Retina (tissue), 1 donor: ENCODE data around the gene SORL1.

Experiments
- DNase-seq: peaks from one replicate; pipeline ENCODE4 v3.0.0-alpha.2; 2016

SORL1 gene

DNA sequence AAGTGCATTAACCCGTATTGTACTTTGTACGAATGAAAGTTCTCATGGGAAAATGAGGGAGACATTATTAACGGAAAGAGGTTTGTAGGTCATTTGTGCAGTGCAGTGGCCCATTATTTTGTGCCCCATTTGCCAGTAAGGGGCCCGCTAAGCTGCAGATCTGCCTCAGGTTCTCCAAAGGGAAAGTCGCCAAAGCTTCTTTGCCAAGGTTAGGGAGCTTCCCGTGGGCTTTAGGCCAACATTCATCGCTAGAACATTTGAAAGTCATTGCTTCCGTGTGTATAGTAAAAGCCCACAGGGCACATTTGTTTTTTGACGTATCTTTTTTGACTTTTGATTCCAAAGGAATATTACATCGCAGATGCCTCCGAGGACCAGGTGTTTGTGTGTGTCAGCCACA is 61.7 kb downstream of the SORL1 start:
- no peak for DNase-seq

DNA sequence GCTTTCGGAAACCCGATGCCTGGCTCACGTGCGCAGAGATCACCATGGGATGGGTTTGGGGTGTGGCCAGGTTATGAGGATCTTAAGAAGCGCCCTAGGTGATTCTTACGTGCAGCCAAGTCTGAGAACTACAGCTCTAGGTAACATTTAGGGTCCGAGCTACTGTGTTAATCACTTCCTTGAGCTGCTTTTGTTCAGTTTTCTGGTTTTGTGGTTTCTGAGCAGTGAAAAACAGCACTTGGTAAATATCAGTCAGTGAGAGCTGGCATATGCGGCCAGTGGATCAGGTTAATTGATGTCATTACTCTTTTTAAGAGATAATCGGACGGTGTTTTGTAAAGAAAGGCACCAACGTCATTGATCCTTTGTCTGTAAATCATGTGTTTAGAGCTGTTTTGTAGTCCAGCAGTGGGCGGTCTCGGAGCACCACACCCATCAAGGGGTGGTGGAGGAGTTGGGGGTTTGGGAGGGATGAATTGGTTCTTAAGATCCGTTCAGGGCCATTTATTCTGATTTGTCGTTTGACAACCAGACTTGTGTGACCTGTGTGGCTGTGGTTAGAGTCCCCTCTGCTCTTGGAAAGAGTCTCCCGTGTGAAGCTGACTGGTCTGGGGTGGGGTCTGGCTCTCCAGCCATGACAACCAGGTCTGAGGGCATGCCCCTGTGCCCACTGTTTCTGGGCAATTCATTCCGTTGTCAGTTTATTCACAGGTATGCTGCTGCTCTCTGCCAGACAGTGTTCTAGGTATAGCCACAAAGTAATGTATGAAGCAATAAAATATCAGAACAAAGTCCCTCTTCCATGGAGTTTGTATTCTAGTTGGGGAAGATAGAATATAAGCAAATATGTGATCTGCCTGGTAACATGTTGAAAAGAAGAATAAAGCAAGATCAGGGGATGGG is 62.6 kb downstream of the SORL1 start:
- no peak for DNase-seq

DNA sequence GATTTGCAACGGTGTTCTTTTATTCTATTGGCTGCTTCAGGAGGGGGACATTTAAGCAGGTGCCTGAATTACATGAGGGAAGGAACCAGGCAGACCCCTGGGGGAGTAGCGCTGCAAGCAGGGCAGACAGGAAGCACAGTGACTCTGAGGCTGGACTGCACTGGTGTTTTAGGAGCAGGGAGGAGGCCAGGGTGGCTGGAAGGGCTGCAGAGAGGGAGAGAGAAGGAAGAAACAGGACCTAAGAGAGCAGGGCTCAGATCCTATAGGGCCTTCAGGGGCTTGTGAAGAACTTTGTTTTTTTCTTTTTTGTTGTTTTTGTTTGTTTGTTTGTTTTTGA is 63.2 kb downstream of the SORL1 start:
- no peak for DNase-seq

DNA sequence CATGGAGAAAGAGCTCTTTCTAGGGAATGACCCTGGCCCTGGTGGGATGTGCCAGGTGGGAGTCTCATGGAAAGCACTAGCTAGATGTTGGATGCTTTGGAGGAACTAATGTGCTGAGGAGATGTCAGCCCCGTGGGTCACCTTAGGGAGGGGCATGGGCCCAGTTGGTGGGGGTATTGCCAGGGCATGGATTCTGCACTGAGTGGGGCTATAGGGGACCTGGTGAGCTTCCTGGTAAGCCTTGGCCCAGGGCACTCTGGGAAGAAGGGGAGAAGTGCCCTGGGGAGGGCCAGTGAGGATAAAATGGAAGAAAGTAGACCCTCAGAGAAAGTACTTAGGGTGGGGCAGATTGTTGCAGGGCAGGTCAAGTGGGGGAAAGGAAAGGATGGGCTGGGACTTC is 65.9 kb downstream of the SORL1 start:
- no peak for DNase-seq

DNA sequence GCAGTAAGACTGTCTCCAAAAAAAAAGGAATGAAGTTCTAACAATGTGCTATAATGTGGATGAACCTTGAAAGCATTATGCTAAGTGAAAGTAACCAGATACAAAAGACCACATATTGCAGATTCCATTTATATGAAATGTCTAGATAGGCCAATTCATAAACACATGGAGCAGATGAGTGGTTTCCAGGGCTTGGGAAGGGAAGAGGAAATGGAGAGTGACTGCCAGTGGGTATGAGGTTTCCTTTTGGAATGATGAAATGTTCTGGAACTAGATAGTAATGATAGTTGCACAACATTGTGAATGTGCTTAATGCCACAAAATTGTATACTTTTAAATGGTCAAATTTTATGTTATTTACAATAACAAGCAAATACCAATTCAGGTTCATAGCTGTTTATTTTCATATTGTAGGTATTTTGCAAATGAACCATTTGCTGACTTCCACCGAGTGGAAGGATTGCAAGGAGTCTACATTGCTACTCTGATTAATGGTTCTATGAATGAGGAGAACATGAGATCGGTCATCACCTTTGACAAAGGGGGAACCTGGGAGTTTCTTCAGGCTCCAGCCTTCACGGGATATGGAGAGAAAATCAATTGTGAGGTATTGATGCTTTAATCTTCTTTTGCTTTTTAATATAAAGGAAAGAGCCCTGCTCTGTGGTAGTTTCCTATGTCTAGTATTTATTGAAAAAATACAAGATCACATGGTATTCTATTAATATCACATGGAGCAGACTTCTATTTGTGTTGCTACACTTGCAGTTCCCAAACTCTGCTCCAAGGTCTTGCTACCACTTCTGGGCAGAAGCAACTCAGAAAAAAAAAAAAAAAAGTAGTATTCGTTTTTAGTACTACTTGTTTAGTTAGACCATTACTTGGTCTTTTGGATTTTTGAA is 68.4 kb downstream of the SORL1 start:
- DNase-seq: no peak

DNA sequence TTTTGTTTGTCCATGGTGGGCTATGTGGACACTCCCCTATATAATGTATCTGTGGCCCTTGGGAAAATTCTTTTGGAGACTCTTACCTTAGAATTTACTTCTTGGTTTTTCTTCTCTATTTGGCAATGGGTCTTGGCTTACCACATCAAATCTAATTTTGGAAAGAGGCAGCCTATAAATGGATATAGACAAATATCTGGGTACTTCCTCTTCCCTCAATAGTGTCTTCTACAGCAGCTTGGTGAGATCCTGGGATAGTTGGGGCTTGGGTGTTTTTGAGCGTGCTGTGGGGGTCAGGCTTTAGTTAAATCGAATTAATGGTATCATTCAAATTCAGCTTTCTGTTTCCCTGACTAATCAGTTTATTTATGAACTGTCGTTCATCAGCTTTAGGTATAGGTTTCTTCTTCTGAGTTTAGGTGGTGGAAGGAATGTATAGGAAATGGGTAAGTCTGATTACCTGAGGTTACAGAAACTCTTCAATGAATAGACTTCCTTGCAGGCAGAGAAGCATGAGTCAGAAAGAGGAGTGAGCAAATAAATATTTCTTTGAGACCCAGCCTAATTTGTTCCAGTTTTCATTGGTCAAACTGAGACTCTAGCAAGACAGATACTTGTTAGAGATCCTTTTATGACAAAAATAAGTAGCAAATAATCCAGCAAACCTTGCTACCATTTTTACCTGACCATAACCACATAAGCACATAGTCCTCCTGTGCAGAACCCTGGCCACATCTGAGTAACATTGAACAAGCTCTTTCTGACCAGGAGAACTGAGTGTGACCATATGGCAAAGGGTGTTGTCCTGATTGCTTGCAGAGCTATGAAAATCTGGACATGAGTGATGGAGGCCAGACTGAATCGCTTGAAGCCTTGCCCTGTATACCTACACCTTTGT is 69.3 kb downstream of the SORL1 start:
- DNase-seq: no peak

DNA sequence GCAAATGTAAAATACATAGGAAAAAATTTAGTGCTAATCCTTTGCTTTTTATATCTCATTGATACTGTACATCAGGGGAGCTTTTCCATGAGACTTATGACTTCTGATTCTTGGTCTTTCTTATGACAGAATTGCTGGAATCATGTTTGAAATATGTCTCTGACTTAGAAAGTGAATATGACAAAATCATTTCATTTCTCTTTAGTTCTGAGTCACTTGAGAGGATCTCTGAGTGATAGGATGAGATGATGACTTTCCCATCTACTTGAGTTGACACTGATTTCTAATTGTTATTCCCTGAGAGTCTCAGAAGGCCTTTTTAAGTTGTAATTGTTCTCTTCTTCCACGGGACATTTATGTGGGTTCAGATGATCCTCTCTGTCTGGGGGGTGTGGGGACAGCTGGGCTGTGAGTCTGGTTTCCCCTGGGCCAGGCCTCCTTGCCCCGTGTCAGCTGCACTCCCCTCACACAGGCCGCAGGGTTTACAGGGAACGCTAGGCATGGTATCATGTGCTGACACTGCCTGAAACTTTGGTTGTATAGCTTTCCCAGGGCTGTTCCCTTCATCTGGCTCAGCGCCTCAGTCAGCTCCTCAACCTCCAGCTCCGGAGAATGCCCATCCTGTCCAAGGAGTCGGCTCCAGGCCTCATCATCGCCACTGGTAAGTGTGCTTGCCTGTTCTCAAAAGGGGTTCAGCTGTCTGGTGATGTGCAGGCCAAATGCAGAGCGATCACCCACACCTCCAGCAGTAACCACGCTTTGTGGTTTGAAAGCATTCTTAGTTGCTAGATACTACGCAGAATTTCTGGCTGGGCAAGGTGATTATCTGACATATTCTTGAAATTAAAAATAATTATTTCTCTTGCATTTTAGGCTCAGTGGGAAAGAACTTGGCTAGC is 70.2 kb downstream of the SORL1 start:
- no peak for DNase-seq

DNA sequence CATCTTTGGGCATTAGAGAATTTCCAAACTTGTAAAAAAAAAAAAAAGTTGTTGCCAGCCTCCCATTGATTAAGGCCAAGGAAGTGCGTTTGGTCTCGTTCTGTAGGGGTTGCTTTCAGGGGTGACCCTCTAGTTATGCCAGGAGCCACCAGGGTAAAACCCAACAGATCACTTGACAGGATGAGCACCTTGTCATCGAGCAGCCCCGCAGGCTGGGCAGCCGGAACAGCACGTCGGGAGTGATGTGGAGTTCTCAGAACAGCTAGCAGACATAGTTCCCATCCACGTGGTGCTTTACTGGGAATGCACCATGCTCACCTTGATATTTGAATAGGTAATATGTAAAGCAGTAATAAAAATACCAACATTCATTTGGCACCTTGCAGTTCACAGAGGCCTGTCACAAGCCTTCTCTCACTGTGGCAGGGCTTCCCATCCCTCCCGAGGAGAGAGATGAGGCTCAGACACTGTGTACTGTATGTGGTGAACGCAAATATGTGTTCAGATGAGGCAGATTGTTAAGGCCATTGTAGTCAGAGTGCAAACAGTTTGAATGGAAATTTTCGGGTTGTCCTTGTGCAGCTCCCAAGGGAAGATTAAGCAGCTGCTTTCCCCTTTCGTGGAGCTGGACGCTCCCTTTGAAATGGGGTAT is 71.6 kb downstream of the SORL1 start:
- no peak for DNase-seq

DNA sequence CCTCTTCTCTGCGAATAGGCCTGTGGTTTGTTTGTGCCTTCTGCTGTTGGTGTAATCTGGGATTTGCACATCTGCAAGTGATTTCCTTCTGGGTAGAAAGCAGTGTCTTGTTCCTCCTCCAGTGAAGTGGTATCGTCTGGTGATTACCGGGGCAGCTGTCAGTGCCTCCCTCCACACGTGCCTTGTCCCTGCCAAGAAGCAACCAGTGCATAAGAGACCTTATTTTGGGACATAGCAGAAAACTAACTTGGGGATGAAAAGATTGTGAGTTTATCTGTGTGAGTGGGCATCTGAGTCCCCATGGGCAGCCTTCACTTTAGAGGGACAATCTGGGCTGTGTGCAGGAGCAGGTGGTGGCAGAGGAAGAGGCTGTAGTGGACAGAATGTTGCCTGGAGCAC is 72.1 kb downstream of the SORL1 start:
- DNase-seq: no peak

DNA sequence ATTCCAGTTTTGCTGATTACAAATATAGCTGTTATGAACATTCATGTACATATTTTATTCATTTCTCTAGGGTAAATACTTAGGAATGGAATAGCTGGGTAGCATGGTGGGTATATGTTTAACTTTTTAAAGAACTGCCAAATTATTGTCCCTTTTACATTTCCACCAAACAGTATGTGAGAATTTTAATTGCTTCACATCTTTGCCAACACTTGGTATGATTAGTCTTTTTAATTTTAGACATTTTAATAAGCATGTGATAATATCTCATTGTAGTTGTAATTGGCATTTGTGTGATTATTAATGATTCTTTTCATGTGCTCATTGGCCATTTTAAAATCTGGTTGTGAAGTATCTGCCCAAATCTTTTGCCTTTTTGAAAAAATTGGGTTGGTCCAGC is 73.3 kb downstream of the SORL1 start:
- DNase-seq: no peak

DNA sequence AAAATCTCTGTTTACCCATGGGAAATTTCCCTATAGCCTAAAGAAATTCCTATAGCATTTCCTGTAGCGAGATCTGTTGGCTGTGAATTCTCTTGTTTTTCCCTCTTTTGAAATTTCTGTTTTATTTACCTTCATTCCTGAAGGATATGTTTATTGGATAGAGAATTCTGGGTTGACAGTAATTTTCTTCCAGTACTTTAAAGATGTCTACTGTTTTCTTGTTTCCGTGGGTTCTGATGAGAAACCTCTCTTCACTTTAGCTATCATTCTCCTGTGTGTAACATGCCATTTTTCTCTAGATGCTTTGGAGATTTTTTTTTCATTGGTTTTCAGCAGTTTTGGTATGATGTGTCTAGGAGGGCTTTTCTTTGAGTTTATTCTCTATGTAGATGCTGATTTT is 78.1 kb downstream of the SORL1 start:
- DNase-seq: no peak

DNA sequence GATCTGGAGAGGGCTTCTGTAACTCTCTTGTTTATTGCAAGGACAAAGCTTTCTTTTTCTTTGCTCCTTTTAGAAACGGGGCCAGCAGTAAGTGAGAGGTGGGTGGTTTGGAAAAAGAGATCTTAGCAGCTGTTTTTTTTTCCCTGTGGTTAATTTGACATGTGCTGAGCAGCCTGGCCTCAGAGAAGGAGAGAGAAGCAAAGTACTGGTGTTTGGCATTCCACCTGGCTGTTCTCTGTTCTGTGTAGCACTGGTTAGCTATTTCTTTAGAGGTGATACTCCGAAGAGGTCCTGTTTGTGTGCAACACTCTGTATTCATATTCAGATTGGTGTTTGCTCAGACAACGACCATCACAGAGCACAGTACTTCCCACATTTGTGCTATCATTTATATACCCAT is 81.5 kb downstream of the SORL1 start:
- no peak for DNase-seq

DNA sequence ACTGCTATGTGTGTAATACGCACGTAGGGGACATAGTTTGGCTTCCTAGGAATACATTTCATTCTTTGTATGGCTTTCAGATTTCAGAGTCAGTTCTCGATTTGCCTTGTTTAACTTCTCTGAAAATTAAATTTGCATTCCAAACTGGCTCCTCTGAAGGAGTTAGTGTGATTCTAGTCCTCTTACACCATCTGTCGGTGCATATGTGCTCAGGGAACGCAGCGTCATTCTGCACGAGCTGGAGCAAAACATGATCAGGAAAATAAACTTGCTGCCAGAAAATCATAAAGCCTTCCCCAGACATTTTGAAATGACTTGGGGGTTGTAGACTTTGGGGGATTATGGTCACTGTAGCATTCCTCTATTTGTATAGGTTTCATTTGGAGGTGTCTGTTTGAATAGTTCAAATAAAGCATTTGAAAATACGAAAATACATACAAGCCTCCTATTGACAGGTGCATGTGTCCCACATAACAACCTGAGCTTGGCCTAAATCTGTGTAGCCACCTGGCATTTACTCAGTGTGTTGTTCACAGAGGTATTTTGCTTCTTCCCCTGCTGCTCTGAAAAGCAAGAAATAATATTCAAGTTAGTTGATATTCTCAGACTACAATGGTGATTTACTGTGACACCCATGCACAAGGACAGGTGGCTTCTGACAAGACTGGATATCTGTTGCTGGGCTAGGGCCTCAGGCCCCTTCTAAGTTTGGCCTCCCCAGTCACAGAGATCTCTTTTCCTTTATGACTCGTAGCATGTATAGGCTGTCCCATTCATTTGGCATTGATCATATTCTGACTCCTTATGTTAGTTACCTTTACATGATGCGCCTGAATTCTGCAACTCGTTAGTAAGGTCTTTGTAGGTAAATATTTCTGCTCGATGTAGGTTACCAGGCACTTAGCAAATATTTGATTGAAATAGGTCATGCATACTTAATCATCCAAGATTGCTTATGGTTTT is 82.3 kb downstream of the SORL1 start:
- DNase-seq: no peak

DNA sequence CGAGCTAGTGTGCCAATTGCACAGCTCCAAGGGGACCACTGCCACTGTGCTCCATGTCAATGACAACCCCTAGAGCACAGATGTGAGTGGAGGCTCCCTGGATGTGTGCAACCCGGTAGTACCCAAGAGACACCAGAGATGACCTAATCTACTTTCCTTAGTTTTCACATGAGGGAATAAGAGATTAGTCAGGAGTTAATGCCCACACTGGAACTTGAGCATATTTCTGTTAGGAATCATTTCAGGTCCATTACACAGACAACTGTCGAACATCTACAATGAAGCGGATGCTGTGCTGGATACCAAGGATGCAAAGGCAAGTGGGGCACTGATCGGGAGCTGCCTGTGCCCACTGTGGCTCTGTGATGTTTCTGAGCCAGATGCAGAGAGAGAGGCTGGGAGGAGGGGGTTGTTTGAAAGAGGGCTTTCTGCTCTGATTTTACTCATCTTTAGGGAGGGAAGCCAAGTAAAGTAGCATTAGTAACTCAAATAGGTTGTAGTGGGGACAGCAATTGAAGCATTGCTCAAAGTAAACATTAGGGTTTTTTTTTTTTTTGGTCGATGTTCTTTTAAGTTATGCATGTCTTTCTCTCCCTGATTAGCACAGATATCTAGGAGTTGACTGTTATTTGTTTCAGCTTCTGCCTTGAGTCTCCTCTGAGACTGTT is 83.1 kb downstream of the SORL1 start:
- no peak for DNase-seq

DNA sequence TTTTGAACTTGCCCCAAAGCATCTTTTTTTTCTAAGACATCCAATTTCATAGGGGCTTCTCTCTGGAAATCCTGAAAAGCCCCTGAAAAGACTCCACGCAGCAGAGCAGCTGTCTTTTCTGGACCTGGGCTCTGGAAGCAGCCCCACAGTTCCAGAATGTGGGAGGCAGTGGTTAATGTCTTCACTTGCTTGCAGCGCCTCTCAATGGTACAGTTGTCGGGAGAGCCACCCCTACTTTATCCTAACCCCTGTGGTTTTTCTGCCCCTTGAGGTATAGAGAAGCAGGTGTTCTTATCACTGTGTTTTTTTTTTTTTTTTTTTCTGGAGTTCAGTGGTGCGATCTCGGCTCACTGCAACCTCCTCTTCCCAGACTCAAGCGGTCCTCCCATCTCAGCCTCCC is 84.0 kb downstream of the SORL1 start:
- no peak for DNase-seq

DNA sequence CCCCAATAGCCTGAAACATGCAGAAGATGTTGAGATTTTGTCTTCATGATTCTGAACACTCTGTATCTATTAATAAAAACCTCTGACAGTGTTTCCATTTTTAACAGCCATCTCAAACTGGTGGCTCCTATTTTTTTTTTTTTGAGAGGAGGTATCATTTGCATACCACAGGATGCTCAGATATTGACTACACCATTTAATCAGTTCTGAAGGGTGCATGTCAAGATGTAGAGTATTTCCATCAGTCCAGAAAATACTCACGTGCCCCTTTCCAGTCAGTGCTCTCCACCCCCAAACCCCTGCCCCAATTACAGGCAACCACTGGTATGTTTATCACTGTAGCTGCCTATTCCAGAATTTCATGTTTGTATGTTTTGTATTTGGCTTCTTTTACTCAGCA is 85.9 kb downstream of the SORL1 start:
- no peak for DNase-seq

DNA sequence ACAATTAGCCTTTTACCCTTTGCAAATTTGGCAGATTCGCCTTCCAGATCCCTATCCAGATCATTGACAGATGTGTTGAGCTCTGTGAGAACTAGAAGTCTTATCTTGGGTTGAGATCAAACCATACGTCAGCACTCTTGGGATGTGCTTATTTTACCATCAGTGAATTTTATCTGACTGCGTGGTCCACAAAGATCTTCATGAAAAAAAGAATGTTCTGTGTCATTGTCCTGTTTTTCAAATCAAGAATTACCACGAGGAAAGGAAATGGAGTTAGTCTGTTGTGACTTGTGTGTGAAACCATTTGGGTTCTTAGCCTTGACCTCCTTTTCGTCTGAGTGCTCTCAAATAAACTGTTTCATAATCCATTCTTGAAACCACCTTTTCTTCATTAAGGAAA is 86.9 kb downstream of the SORL1 start:
- no peak for DNase-seq

DNA sequence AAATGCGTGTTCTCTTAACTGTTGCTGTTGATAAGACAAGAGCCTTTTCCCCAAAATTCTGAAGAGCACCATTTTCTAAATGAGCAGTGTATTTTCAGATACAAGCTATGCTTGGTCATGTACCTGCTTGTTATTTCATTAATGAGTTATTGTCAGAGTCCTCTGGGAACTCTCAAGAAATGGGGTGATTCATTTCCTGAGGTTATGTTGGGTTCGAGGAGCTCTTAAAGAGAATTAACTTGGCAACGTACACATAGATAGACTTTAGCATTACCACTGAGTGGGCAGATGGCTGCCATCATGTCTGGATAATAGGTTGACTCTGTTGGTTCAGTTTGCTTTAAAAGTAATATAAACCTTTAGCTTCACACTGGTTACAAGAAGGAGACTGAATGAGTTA is 88.5 kb downstream of the SORL1 start:
- DNase-seq: no peak

DNA sequence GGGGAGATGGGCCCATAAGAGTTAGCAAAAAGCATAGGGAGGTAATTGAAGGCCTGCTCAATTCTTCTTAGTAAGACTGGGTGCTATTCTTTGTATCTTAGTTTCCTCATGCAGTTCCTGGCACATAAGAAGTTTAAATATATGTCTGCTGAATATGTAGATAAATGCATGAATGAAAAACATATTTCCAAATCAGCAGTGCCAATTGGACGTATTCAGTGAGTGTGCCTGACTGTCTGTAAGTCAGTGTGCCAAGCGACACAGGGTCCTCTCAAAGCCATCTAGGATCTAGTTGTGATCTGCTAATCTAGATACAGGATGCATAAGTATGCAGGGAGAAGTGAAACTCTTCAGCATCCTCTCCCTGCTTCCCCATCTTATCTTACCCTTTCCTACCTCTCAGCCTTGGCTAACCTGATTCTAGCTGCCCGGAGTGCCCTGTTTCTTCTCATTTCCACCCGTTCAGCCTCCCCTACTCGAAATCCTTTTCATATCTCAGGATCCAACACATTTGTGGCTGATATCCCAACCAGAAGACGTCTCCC is 91.8 kb downstream of the SORL1 start:
- DNase-seq: no peak
